C4-2B (cell line): ENCODE measurements around the gene CAMK1D.

Experiments used
- H3K27ac ChIP-seq: fragments of 450-650 bp; 2 replicates; pipeline ENCODE4 v1.5.1; 2017
- ZFX ChIP-seq: fragments of 450-650 bp; IDR thresholded peaks from 2 replicates; pipeline ENCODE4 v1.6.1; 2017
- TF ChIP-seq, protein P1 (sequence below): fragments of 450-650 bp; conservative IDR thresholded peaks from 2 replicates; pipeline ENCODE4 v1.5.1; 2017; ENCODE audit warnings: mild to moderate bottlenecking

CAMK1D gene

GRCh38 chr10:12880423-12880822, 531.1 kb downstream of the CAMK1D start:
- no peak overlapping the region for H3K27ac ChIP-seq
- no peak for TF ChIP-seq ZFX
- TF ChIP-seq, protein P1, sequence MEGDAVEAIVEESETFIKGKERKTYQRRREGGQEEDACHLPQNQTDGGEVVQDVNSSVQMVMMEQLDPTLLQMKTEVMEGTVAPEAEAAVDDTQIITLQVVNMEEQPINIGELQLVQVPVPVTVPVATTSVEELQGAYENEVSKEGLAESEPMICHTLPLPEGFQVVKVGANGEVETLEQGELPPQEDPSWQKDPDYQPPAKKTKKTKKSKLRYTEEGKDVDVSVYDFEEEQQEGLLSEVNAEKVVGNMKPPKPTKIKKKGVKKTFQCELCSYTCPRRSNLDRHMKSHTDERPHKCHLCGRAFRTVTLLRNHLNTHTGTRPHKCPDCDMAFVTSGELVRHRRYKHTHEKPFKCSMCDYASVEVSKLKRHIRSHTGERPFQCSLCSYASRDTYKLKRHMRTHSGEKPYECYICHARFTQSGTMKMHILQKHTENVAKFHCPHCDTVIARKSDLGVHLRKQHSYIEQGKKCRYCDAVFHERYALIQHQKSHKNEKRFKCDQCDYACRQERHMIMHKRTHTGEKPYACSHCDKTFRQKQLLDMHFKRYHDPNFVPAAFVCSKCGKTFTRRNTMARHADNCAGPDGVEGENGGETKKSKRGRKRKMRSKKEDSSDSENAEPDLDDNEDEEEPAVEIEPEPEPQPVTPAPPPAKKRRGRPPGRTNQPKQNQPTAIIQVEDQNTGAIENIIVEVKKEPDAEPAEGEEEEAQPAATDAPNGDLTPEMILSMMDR = no peak

DNA sequence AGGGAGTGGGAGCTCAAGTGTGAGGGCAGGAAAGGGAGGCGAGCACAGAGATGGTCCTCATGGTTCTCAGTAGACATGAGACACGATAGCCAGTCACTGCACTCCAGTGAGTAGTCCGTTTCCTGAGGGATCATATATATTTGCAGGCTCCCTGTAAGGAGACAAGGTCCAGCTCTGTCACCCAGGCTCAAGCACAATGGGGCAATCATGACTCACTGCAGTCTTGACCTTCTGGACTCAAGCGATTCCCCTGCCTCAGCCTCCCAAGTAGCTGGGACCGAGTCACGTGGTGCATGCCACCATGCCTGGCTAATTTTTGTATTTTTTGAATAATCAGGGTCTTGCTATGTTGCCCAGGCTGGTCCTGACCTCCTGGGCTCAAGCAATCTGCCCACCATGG, 535.5 kb downstream of the CAMK1D start:
- TF ChIP-seq, protein P1 = no peak
- no peak for TF ChIP-seq ZFX
- no peak overlapping the region for H3K27ac ChIP-seq
